Gastroesophageal sphincter (tissue), 4 donors: ENCODE measurements around the gene EPHB2. TPM values are rescaled to one million over a fixed set of nuclear protein-coding genes. Genes with fewer than 3 reads are reported as not detected.

Experiments used
- ATAC-seq: fragments of 150-250 bp; one replicate; pipeline ENCODE4 v1.9.1; 2016; ENCODE audit warnings: mild to moderate bottlenecking, moderate library complexity
- H3K27ac ChIP-seq, 4 donors: fragments of 200-600 bp; sonication (generic) in 3 of 4; 1 replicate in 3 of 4; 2 replicates in 1 of 4; pipeline ENCODE4 v1.5.1; 2016 to 2019
- H3K27me3 ChIP-seq: fragments of 200-600 bp; sonication (generic); one replicate; pipeline ENCODE4 v1.5.1; 2019
- H3K36me3 ChIP-seq, 2 donors: fragments of 200-600 bp; sonication (generic); one replicate each; pipeline ENCODE4 v1.5.1; 2019; ENCODE audit warnings: control low read depth in 1 of 2
- H3K4me1 ChIP-seq, 3 donors: fragments of 200-600 bp; sonication (generic); 1 replicate in 2 of 3; 2 replicates in 1 of 3; pipeline ENCODE4 v1.5.1; 2016 to 2019; ENCODE audit warnings: control low read depth in 2 of 3
- H3K4me3 ChIP-seq, 2 donors: fragments of 200-600 bp; sonication (generic); one replicate each; pipeline ENCODE4 v1.5.1; 2019; ENCODE audit warnings: mild to moderate bottlenecking in 1 of 2, moderate library complexity in 1 of 2
- H3K9me3 ChIP-seq, 3 donors: fragments of 200-600 bp; sonication (generic); one replicate each; pipeline ENCODE4 v1.5.1; 2017 to 2019; ENCODE audit warnings: control low read depth in 2 of 3
- CTCF ChIP-seq, 4 experiments: fragments of 200-600 bp in 2 of 4; fragments of 450-650 bp in 2 of 4; sonication (generic) in 1 of 4; IDR thresholded peaks; one replicate each; pipeline ENCODE4 v1.5.1; 2017 to 2019; ENCODE audit warnings: antibody characterized with exemption in 4 of 4, mild to moderate bottlenecking in 2 of 4, moderate library complexity in 2 of 4
- EP300 ChIP-seq: sonication (generic); formaldehyde crosslinking; IDR thresholded peaks from one replicate; pipeline ENCODE4 v1.6.1; 2017; ENCODE audit warnings: antibody characterized with exemption, mild to moderate bottlenecking
- POLR2A ChIP-seq, 2 donors: fragments of 450-650 bp; IDR thresholded peaks; one replicate each; pipeline ENCODE4 v1.6.1; 2017; ENCODE audit warnings: antibody characterized with exemption in 2 of 2, mild to moderate bottlenecking in 2 of 2, moderate library complexity in 1 of 2
- POLR2AphosphoS5 ChIP-seq: sonication (generic); formaldehyde crosslinking; IDR thresholded peaks from one replicate; pipeline ENCODE4 v1.6.1; 2017; ENCODE audit warnings: antibody characterized with exemption
- WGBS, 2 donors: methylation state at CpG; one replicate each; pipeline ENCODE4 v1.1.5; 2018; ENCODE audit warnings: low coverage in 1 of 2; 5-methylcytosine and 5-hydroxymethylcytosine counted together
- total RNA-seq, 4 donors: library from RNA; depleted of rRNA; stranded (reverse); fragments of >200 nt; gene quantifications; one replicate each; pipeline ENCODE4 v1.1.0, GENCODE V29; 2016

The EPHB2 gene
- total RNA-seq, 4 donors from 2014 or later = 2.0 to 5.9 (median 2.6) TPM

GRCh38 chr1:22925111-22925510, 214.5 kb downstream of the EPHB2 start:
- Histone ChIP-seq H3K36me3 (no peaks in the 10 kb centered on the region), H3K9me3 (no peaks in the 10 kb centered on the region), H3K27ac (no peak overlapping the region), H3K4me3 (no peak overlapping the region), H3K27me3 (peaks cover 47% of the 10 kb centered on the region), H3K4me1 (peaks cover 0 to 15% (median 0%) of the 10 kb centered on the region in 3 donors)
- WGBS, 2 donors = 56 to 69% methylated on average over 9 of the region's 9 CpGs
- ATAC-seq = no peak
- TF ChIP-seq POLR2AphosphoS5 (no peak), CTCF (IDR thresholded peaks at IDR 0.05) (no peak), POLR2A (IDR thresholded peaks at IDR 0.05) (no peak), EP300 (no peak)

GRCh38 chr1:22930240-22930912, 219.7 kb downstream of the EPHB2 start:
- no peak overlapping the region for H3K27ac ChIP-seq
- H3K9me3 ChIP-seq = peaks cover 0 to 11% (median 0%) of the 10 kb centered on the region in 3 donors
- H3K27me3 ChIP-seq = peaks cover 32% of the 10 kb centered on the region
- no peak for ATAC-seq
- WGBS, 2 donors = 63 to 67% methylated on average over 5 to 6 of the region's 11 CpGs
- TF ChIP-seq CTCF (IDR thresholded peaks at IDR 0.05) (peak in 3 of 4 experiments; percentile 56 to 88 (median 65)), POLR2AphosphoS5 (no peak), EP300 (no peak), POLR2A (IDR thresholded peaks at IDR 0.05) (no peak)
- no peak overlapping the region for H3K4me3 ChIP-seq
- H3K4me1 ChIP-seq = no peaks in the 10 kb centered on the region
- no peaks in the 10 kb centered on the region for H3K36me3 ChIP-seq

- TF ChIP-seq POLR2A (IDR thresholded peaks at IDR 0.05) = no peak
- TF ChIP-seq POLR2AphosphoS5 = no peak
- no peak for TF ChIP-seq CTCF (IDR thresholded peaks at IDR 0.05)
- TF ChIP-seq EP300 = no peak
- Histone ChIP-seq H3K36me3 (no peaks in the 10 kb centered on the region), H3K27me3 (peaks cover 8% of the 10 kb centered on the region), H3K27ac (no peak overlapping the region), H3K9me3 (peaks cover 0 to 23% (median 0%) of the 10 kb centered on the region in 3 donors), H3K4me3 (no peak overlapping the region), H3K4me1 (no peaks in the 10 kb centered on the region)
- WGBS, 2 donors = 31 to 52% methylated on average over 2 to 4 of the region's 4 CpGs
- ATAC-seq = no peak
Measured at GRCh38 chr1:22932803-22933470, 222.3 kb downstream of the EPHB2 start.

GRCh38 chr1:22935433-22935832, 224.8 kb downstream of the EPHB2 start:
- TF ChIP-seq CTCF (IDR thresholded peaks at IDR 0.05) (no peak), POLR2AphosphoS5 (no peak), EP300 (no peak), POLR2A (IDR thresholded peaks at IDR 0.05) (no peak)
- Histone ChIP-seq H3K4me3 (no peak overlapping the region), H3K4me1 (no peaks in the 10 kb centered on the region), H3K9me3 (peaks cover 0 to 31% (median 0%) of the 10 kb centered on the region in 3 donors), H3K27ac (no peak overlapping the region), H3K27me3 (peaks cover 3% of the 10 kb centered on the region), H3K36me3 (no peaks in the 10 kb centered on the region)
- 100% methylated on average over 3 of the region's 3 CpGs for WGBS, 2 donors
- no peak for ATAC-seq

- no peak overlapping the region for H3K4me3 ChIP-seq
- H3K36me3 ChIP-seq = no peaks in the 10 kb centered on the region
- peaks cover 0 to 38% (median 0%) of the 10 kb centered on the region in 3 donors for H3K9me3 ChIP-seq
- WGBS, 2 donors = 31% methylated on average over 2 of the region's 2 CpGs; no CpG with 5 or more reads in 1 of the 2 donors
- no peaks in the 10 kb centered on the region for H3K27me3 ChIP-seq
- TF ChIP-seq POLR2A (IDR thresholded peaks at IDR 0.05) (no peak), EP300 (no peak), POLR2AphosphoS5 (no peak), CTCF (IDR thresholded peaks at IDR 0.05) (no peak)
- no peak overlapping the region for H3K27ac ChIP-seq
- no peak for ATAC-seq
- no peaks in the 10 kb centered on the region for H3K4me1 ChIP-seq
Measured at GRCh38 chr1:22936681-22937080, 226.0 kb downstream of the EPHB2 start.
